Mesenchymal stem cell (in vitro differentiated cells and primary cell): ENCODE measurements around the gene NR2F6.

Source experiments
- DNase-seq: peaks from one replicate; pipeline ENCODE4 v3.0.0-alpha.2; 2013
- H2AFZ ChIP-seq: one replicate; pipeline ENCODE4 v1.6.1; 2013; ENCODE audit warnings: low read depth, mild to moderate bottlenecking, control low read depth, inconsistent platforms, low read length, moderate library complexity
- H2AK5ac ChIP-seq: 2 replicates; pipeline ENCODE4 v1.6.1; 2013; ENCODE audit warnings: low read length, moderate library complexity, mild to moderate bottlenecking, inconsistent platforms; ENCODE audit not compliant: severe bottlenecking
- H2BK120ac ChIP-seq: one replicate; pipeline ENCODE4 v1.6.1; 2013; ENCODE audit warnings: low read depth, mild to moderate bottlenecking, inconsistent platforms, low read length, moderate library complexity
- H2BK12ac ChIP-seq, 2 experiments: one replicate each; pipeline ENCODE4 v1.6.1; 2013; ENCODE audit warnings: inconsistent platforms in 2 of 2, low read length in 2 of 2, mild to moderate bottlenecking in 2 of 2, moderate library complexity in 2 of 2, control low read depth in 1 of 2
- H2BK15ac ChIP-seq: one replicate; pipeline ENCODE4 v1.6.1; 2013; ENCODE audit warnings: mild to moderate bottlenecking, low read depth, inconsistent platforms; ENCODE audit not compliant: poor library complexity, severe bottlenecking
- H2BK5ac ChIP-seq: 2 replicates; pipeline ENCODE4 v1.6.1; 2013; ENCODE audit warnings: low read depth, mild to moderate bottlenecking, low read length, control low read depth, inconsistent platforms; ENCODE audit not compliant: poor library complexity, severe bottlenecking
- H3K14ac ChIP-seq, 2 experiments: one replicate each; pipeline ENCODE4 v1.6.1; 2013; ENCODE audit warnings: inconsistent platforms in 2 of 2, low read length in 2 of 2, control low read depth in 1 of 2, mild to moderate bottlenecking in 1 of 2, moderate library complexity in 1 of 2
- H3K18ac ChIP-seq, 2 experiments: one replicate each; pipeline ENCODE4 v1.6.1; 2013; ENCODE audit warnings: inconsistent platforms in 2 of 2, low read length in 2 of 2, control low read depth in 1 of 2, low read depth in 1 of 2, mild to moderate bottlenecking in 1 of 2
- H3K23ac ChIP-seq, 2 experiments: one replicate each; pipeline ENCODE4 v1.6.1; 2013; ENCODE audit warnings: inconsistent platforms in 2 of 2, low read length in 2 of 2, mild to moderate bottlenecking in 2 of 2, moderate library complexity in 2 of 2, control low read depth in 1 of 2
- H3K27ac ChIP-seq: 2 replicates; pipeline ENCODE4 v1.5.1; 2013; ENCODE audit warnings: mild to moderate bottlenecking, moderate library complexity, low read length, control low read depth, inconsistent platforms; ENCODE audit not compliant: poor library complexity, severe bottlenecking
- H3K27me3 ChIP-seq, 2 experiments: 2 replicates each; pipeline versions ENCODE4 v1.6.1 to v1.7.0; 2013; ENCODE audit warnings: low read length in 2 of 2, mild to moderate bottlenecking in 2 of 2, moderate library complexity in 2 of 2, control low read depth in 1 of 2, inconsistent platforms in 1 of 2; ENCODE audit not compliant: control insufficient read depth in 1 of 2, insufficient read depth in 1 of 2
- H3K36me3 ChIP-seq, 2 experiments: 2 replicates each; pipeline versions ENCODE4 v1.6.1 to v1.7.0; 2013; ENCODE audit warnings: low read length in 2 of 2, control low read depth in 1 of 2, inconsistent platforms in 1 of 2, low read depth in 1 of 2, mild to moderate bottlenecking in 1 of 2; ENCODE audit not compliant: insufficient read depth in 2 of 2, control insufficient read depth in 1 of 2
- H3K4ac ChIP-seq, 2 experiments: one replicate each; pipeline ENCODE4 v1.6.1; 2013; ENCODE audit warnings: inconsistent platforms in 2 of 2, low read length in 2 of 2, mild to moderate bottlenecking in 2 of 2, moderate library complexity in 2 of 2, control low read depth in 1 of 2, low read depth in 1 of 2
- H3K4me1 ChIP-seq: 2 replicates; pipeline ENCODE4 v1.6.1; 2013; ENCODE audit warnings: low read depth, low read length, control low read depth; ENCODE audit not compliant: control insufficient read depth, insufficient read depth
- H3K4me2 ChIP-seq: 2 replicates; pipeline ENCODE4 v1.6.1; 2013; ENCODE audit warnings: low read length, mild to moderate bottlenecking, inconsistent platforms; ENCODE audit not compliant: poor library complexity, severe bottlenecking
- H3K4me3 ChIP-seq, 2 experiments: 2 replicates each; pipeline versions ENCODE4 v1.5.1 to v1.7.0; 2013; ENCODE audit warnings: low read length in 2 of 2, mild to moderate bottlenecking in 2 of 2, control low read depth in 1 of 2, low read depth in 1 of 2; ENCODE audit not compliant: insufficient read depth in 1 of 2
- H3K79me1 ChIP-seq: replicated peaks from 2 replicates; pipeline ENCODE4 v1.6.1; 2013; ENCODE audit warnings: mild to moderate bottlenecking, control low read depth, low read length, inconsistent platforms; ENCODE audit not compliant: poor library complexity, severe bottlenecking
- H3K9ac ChIP-seq: 2 replicates; pipeline ENCODE4 v1.7.0; 2013; ENCODE audit warnings: mild to moderate bottlenecking, low read length, moderate library complexity
- H3K9me3 ChIP-seq: 2 replicates; pipeline ENCODE4 v1.7.0; 2013; ENCODE audit warnings: mild to moderate bottlenecking, low read length; ENCODE audit not compliant: control insufficient read depth
- H4K8ac ChIP-seq: one replicate; pipeline ENCODE4 v1.6.1; 2013; ENCODE audit warnings: inconsistent platforms, mild to moderate bottlenecking, low read length, moderate library complexity
- H4K91ac ChIP-seq: one replicate; pipeline ENCODE4 v1.6.1; 2013; ENCODE audit warnings: mild to moderate bottlenecking, low read length, inconsistent platforms
- WGBS: methylation state at CpG from one replicate; pipeline ENCODE4 v1.1.7; 2013; ENCODE audit warnings: mixed read lengths; 5-methylcytosine and 5-hydroxymethylcytosine counted together

The NR2F6 gene

DNA sequence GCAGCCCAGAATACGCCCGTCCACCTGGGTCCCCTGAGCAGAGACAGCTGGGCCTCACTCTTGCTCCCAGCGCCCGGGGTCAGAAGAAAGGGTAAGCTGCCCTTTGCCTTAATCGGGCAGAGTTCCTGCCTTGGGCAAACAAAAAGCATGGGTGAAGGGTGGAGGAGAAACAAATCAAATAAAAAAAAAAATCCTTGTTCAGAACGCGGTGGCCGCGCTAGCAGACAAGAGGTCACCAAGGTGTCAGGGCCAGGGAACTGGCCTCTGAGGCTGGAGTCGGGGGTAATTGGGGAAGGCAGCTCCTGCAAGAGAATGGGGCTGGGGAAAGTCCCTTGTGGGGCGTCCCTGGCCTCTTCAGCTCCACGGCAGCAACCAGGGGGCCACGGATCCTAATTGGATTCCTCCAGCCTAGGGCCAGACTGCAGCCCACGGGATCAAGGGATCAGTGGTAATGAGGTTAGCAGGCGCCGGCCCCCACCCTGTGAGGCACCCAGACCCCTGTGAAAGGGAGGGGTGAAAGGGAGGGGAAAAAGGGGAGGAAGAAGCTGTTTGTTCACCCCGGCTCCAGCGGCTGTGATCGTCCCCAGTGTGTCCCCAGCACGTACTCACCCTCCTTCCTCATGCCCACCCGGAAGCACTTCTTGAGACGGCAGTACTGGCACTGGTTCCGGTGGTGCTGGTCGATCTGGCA lies 5.5 kb downstream of the NR2F6 start:
- H3K79me1 ChIP-seq = peaks cover 14% of the 10 kb centered on the region
- H2BK12ac ChIP-seq = no peak overlapping the region
- no peak overlapping the region for H2BK5ac ChIP-seq
- H2AK5ac ChIP-seq = no peak overlapping the region
- H3K4ac ChIP-seq = no peak overlapping the region
- no peak overlapping the region for H2AFZ ChIP-seq
- H2BK120ac ChIP-seq = no peak overlapping the region
- no peaks in the 10 kb centered on the region for H3K9me3 ChIP-seq
- H3K4me3 ChIP-seq = no peak overlapping the region
- H3K36me3 ChIP-seq = peaks cover 9 to 43% of the 10 kb centered on the region in 2 experiments
- H3K23ac ChIP-seq = no peak overlapping the region
- no peak overlapping the region for H3K27ac ChIP-seq
- H4K8ac ChIP-seq = peak overlapping the region; percentile 21
- H3K4me1 ChIP-seq = peaks cover 40% of the 10 kb centered on the region
- no peak overlapping the region for H3K14ac ChIP-seq
- H3K4me2 ChIP-seq = no peak overlapping the region
- H4K91ac ChIP-seq = no peak overlapping the region
- H2BK15ac ChIP-seq = no peak overlapping the region
- no peak overlapping the region for H3K18ac ChIP-seq
- no peaks in the 10 kb centered on the region for H3K27me3 ChIP-seq
- DNase-seq = no peak
- WGBS = 90% methylated on average over 24 of the region's 24 CpGs
- no peak overlapping the region for H3K9ac ChIP-seq

GRCh38 chr19:17237747-17238706 lies 7.7 kb downstream of the NR2F6 start:
- no peaks in the 10 kb centered on the region for H3K27me3 ChIP-seq
- H2BK5ac ChIP-seq = no peak overlapping the region
- no peak overlapping the region for H3K23ac ChIP-seq
- H3K4ac ChIP-seq = no peak overlapping the region
- peaks cover 16% of the 10 kb centered on the region for H3K79me1 ChIP-seq
- H2BK12ac ChIP-seq = no peak overlapping the region
- H2BK15ac ChIP-seq = no peak overlapping the region
- H4K8ac ChIP-seq = no peak overlapping the region
- peaks cover 43% of the 10 kb centered on the region for H3K4me1 ChIP-seq
- no peak overlapping the region for H2AFZ ChIP-seq
- no peak overlapping the region for H2BK120ac ChIP-seq
- no peak overlapping the region for H3K4me3 ChIP-seq
- DNase-seq = no peak
- H3K18ac ChIP-seq = no peak overlapping the region
- H3K36me3 ChIP-seq = peaks cover 12 to 49% of the 10 kb centered on the region in 2 experiments
- H3K9me3 ChIP-seq = no peaks in the 10 kb centered on the region
- H2AK5ac ChIP-seq = no peak overlapping the region
- no peak overlapping the region for H3K4me2 ChIP-seq
- H4K91ac ChIP-seq = no peak overlapping the region
- H3K27ac ChIP-seq = no peak overlapping the region
- no peak overlapping the region for H3K14ac ChIP-seq
- no peak overlapping the region for H3K9ac ChIP-seq
- 96% methylated on average over 13 of the region's 13 CpGs for whole genome bisulfite sequencing

- Histone ChIP-seq H4K8ac (no peak overlapping the region), H2AFZ (no peak overlapping the region), H3K23ac (no peak overlapping the region), H2BK5ac (no peak overlapping the region), H3K4me1 (peaks cover 34% of the 10 kb centered on the region), H3K27ac (no peak overlapping the region), H2BK120ac (no peak overlapping the region), H3K4me2 (no peak overlapping the region), H3K4me3 (no peak overlapping the region), H3K36me3 (peaks cover 21 to 57% of the 10 kb centered on the region in 2 experiments), H2AK5ac (no peak overlapping the region), H3K9ac (no peak overlapping the region), H4K91ac (no peak overlapping the region), H3K79me1 (peaks cover 16% of the 10 kb centered on the region), H3K14ac (no peak overlapping the region), H3K4ac (peak overlapping the region in 1 of 2 experiments; percentile 45), H2BK12ac (peak overlapping the region in 1 of 2 experiments; percentile 87), H2BK15ac (no peak overlapping the region), H3K18ac (peak overlapping the region in 1 of 2 experiments; percentile 90), H3K27me3 (no peaks in the 10 kb centered on the region), H3K9me3 (no peaks in the 10 kb centered on the region)
- DNase-seq = no peak
- 91% methylated on average over 18 of the region's 18 CpGs for WGBS
Measured at GRCh38 chr19:17236811-17237543, 8.7 kb downstream of the NR2F6 start.
